Neural cell (in vitro differentiated cells): Measurements from ENCODE around the gene CYP46A1. TPM values are rescaled to one million over a fixed set of nuclear protein-coding genes. Genes with fewer than 3 reads are reported as not detected.

Experiments used
- H2AFZ ChIP-seq: fragments of 200-600, 300-800 bp; sonication (generic), shearing (Covaris generic); 2 replicates; pipeline ENCODE4 v1.6.0; 2014; ENCODE audit warnings: low read depth, mild to moderate bottlenecking, antibody characterized with exemption, low read length, moderate library complexity
- H3F3A ChIP-seq: fragments of 200-600 bp; shearing (Covaris generic); 2 replicates; pipeline ENCODE4 v1.6.1; 2016; ENCODE audit warnings: mild to moderate bottlenecking, moderate library complexity, mixed read lengths, antibody characterized with exemption, low read length; ENCODE audit not compliant: insufficient read depth, poor library complexity, severe bottlenecking
- H3K27ac ChIP-seq: fragments of 200-600, 300-800 bp; sonication (generic), shearing (Covaris generic); 2 replicates; pipeline ENCODE4 v1.5.1; 2014; ENCODE audit warnings: mild to moderate bottlenecking, low read length, moderate library complexity
- H3K27me3 ChIP-seq: fragments of 300-800, 200-600 bp; sonication (generic), shearing (Covaris generic); 2 replicates; pipeline ENCODE4 v1.6.0; 2014; ENCODE audit warnings: mild to moderate bottlenecking, low read depth, low read length, moderate library complexity; ENCODE audit not compliant: insufficient read depth
- H3K36me3 ChIP-seq: fragments of 300-800, 200-600 bp; sonication (generic), shearing (Covaris generic); 2 replicates; pipeline ENCODE4 v1.5.1; 2014; ENCODE audit warnings: mild to moderate bottlenecking, antibody characterized with exemption, low read length, moderate library complexity; ENCODE audit not compliant: insufficient read depth
- H3K4me2 ChIP-seq: fragments of 300-800, 200-600 bp; sonication (generic), shearing (Covaris generic); 2 replicates; pipeline ENCODE4 v1.6.0; 2014; ENCODE audit warnings: mild to moderate bottlenecking, low read length
- H3K4me3 ChIP-seq: fragments of 300-800, 200-600 bp; sonication (generic), shearing (Covaris generic); 2 replicates; pipeline ENCODE4 v1.5.1; 2014; ENCODE audit warnings: mild to moderate bottlenecking, low read length, moderate library complexity
- H3K79me2 ChIP-seq: fragments of 200-600 bp; shearing (Covaris generic); replicated peaks from 2 replicates; pipeline ENCODE4 v1.6.0; 2014; ENCODE audit warnings: mild to moderate bottlenecking, low read length, moderate library complexity; ENCODE audit not compliant: insufficient read depth
- H3K9ac ChIP-seq: fragments of 300-800, 200-600 bp; sonication (generic), shearing (Covaris generic); 2 replicates; pipeline ENCODE4 v1.6.1; 2016; ENCODE audit warnings: mild to moderate bottlenecking, low read length, mixed read lengths
- H3K9me2 ChIP-seq: fragments of 200-600 bp; shearing (Covaris generic); 2 replicates; pipeline ENCODE4 v1.6.1; 2016; ENCODE audit warnings: mild to moderate bottlenecking, low read length, mixed read lengths; ENCODE audit not compliant: insufficient read depth
- H3K9me3 ChIP-seq: fragments of 200-600, 300-800 bp; sonication (generic), shearing (Covaris generic); 2 replicates; pipeline ENCODE4 v1.6.1; 2016; ENCODE audit warnings: mild to moderate bottlenecking, mixed run types, low read length, moderate library complexity, mixed read lengths
- H4K20me1 ChIP-seq: fragments of 200-600 bp; shearing (Covaris generic); 2 replicates; pipeline ENCODE4 v1.6.1; 2016; ENCODE audit warnings: mild to moderate bottlenecking, mixed run types; ENCODE audit not compliant: insufficient read depth
- EP300 ChIP-seq: fragments of 450-650 bp; conservative IDR thresholded peaks from 2 replicates; pipeline ENCODE4 v1.6.1; 2014; ENCODE audit warnings: antibody characterized with exemption, mild to moderate bottlenecking, moderate library complexity; ENCODE audit not compliant: poor library complexity, severe bottlenecking
- EZH2 ChIP-seq: fragments of 200-600, 300-800 bp; shearing (Covaris generic), sonication (generic); IDR thresholded peaks from 2 replicates; pipeline ENCODE4 v1.6.1; 2014; ENCODE audit warnings: antibody characterized with exemption, low read length, borderline replicate concordance, mild to moderate bottlenecking; ENCODE audit not compliant: insufficient read depth, poor library complexity, severe bottlenecking
- MXI1 ChIP-seq: fragments of 450-650 bp; conservative IDR thresholded peaks from 2 replicates; pipeline ENCODE4 v1.6.1; 2014; ENCODE audit warnings: antibody characterized with exemption, mild to moderate bottlenecking; ENCODE audit not compliant: poor library complexity, severe bottlenecking
- POLR2AphosphoS5 ChIP-seq: IDR thresholded peaks from 2 replicates; pipeline ENCODE4 v1.6.1; 2012
- RAD21 ChIP-seq: fragments of 450-650 bp; conservative IDR thresholded peaks from 2 replicates; pipeline ENCODE4 v1.6.1; 2014; ENCODE audit warnings: antibody characterized with exemption, mild to moderate bottlenecking, moderate library complexity
- SMC3 ChIP-seq: fragments of 450-650 bp; conservative IDR thresholded peaks from 2 replicates; pipeline ENCODE4 v1.6.1; 2014; ENCODE audit warnings: antibody characterized with exemption, mild to moderate bottlenecking, moderate library complexity; ENCODE audit not compliant: poor library complexity
- TAF1 ChIP-seq: IDR thresholded peaks from 2 replicates; pipeline ENCODE4 v1.6.1; 2012; ENCODE audit warnings: low read depth
- polyA plus RNA-seq: library from polyadenylated mRNA; depleted of rRNA; stranded (reverse); fragments of >200 nt; gene quantifications from 2 replicates; pipeline ENCODE4 v1.2.3, GENCODE V29; 2014
- TF ChIP-seq, protein P1 (sequence below): IDR thresholded peaks from 2 replicates; pipeline ENCODE4 v1.6.1; 2012; ENCODE audit warnings: borderline replicate concordance
- TF ChIP-seq, protein P2 (sequence below): fragments of 450-650 bp; IDR thresholded peaks from 2 replicates; pipeline ENCODE4 v1.5.1; 2014; ENCODE audit warnings: antibody characterized with exemption, mild to moderate bottlenecking, moderate library complexity; ENCODE audit not compliant: poor library complexity, severe bottlenecking

CYP46A1 gene
- polyA plus RNA-seq, 1 donor from 2014 or later: 5.4 TPM

DNA sequence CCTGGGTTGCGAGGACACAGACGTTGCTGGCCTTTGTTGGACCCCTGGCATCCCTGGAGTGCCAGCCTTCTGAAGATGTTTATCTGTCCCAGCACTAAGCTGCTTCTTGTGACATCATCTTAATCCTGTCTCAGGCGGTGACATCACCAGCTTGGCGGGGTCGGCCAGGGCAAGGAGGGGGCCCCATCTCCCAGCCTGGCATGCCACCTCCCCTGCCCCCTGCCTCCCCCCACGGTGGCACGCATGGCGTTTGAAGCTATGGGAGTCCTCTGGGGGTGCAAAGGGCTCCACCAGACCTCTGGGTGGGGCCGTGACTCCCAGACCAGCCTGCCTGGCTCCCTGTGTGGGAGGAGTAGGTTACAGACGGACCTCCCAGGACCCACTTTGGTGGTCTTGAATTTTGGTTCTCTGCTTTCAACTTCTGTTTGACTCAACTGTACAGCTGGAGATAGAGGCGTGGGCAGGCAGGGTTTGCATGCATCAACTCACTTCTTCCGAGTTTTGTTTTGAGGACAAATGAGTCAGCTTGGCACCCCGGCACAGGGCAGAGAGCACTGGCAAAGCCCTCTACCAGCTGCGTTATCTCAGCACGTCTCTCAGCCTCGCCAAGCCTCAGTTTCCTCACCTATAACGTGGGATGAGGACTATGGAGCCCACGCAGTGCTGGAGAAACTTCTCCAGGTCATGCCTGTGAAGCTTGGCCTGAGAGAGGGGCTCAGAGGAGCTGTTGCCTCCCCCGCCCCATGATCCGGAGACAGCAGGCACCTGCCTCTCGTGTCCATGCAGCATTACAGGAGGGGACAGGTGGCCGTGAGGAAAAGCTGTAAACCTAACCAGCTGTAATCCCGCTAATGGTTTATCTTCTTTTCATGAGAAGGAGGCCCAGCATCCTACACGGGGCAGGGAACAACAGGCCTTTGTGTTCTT, 70.3 kb downstream of the CYP46A1 start:
- Histone ChIP-seq H3K4me2 (no peak overlapping the region), H3K9me2 (no peaks in the 10 kb centered on the region), H3K27me3 (no peaks in the 10 kb centered on the region), H3K9me3 (no peaks in the 10 kb centered on the region), H3K9ac (no peak overlapping the region), H3K36me3 (no peaks in the 10 kb centered on the region), H4K20me1 (no peaks in the 10 kb centered on the region), H3K27ac (no peak overlapping the region), H3K4me3 (no peak overlapping the region), H3F3A (no peaks in the 10 kb centered on the region), H2AFZ (no peak overlapping the region), H3K79me2 (no peaks in the 10 kb centered on the region)
- TF ChIP-seq SMC3: no peak

DNA sequence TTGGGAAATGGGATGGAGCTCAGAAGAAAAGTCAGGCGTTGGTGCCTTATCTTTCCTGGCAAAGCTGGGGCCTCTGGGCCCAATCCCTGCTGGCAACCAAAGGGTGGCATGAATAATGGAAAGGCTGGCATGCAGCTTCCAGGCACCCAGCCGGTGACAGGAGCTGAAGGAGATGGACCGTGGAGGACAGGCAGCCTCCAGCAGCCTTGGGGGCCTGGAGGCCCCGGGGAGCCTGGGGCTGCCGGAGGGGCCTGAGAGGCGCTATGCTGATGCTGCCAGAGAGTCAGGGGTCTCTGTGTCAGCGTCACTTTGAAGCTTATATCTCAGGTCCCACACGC, 70.9 kb downstream of the CYP46A1 start:
- Histone ChIP-seq H3K9me2 (no peaks in the 10 kb centered on the region), H3K36me3 (no peaks in the 10 kb centered on the region), H2AFZ (no peak overlapping the region), H3K79me2 (no peaks in the 10 kb centered on the region), H3K27ac (no peak overlapping the region), H3K9me3 (no peaks in the 10 kb centered on the region), H4K20me1 (no peaks in the 10 kb centered on the region), H3K9ac (no peak overlapping the region), H3F3A (no peaks in the 10 kb centered on the region), H3K27me3 (no peaks in the 10 kb centered on the region), H3K4me2 (no peak overlapping the region), H3K4me3 (no peak overlapping the region)
- TF ChIP-seq, protein P1, sequence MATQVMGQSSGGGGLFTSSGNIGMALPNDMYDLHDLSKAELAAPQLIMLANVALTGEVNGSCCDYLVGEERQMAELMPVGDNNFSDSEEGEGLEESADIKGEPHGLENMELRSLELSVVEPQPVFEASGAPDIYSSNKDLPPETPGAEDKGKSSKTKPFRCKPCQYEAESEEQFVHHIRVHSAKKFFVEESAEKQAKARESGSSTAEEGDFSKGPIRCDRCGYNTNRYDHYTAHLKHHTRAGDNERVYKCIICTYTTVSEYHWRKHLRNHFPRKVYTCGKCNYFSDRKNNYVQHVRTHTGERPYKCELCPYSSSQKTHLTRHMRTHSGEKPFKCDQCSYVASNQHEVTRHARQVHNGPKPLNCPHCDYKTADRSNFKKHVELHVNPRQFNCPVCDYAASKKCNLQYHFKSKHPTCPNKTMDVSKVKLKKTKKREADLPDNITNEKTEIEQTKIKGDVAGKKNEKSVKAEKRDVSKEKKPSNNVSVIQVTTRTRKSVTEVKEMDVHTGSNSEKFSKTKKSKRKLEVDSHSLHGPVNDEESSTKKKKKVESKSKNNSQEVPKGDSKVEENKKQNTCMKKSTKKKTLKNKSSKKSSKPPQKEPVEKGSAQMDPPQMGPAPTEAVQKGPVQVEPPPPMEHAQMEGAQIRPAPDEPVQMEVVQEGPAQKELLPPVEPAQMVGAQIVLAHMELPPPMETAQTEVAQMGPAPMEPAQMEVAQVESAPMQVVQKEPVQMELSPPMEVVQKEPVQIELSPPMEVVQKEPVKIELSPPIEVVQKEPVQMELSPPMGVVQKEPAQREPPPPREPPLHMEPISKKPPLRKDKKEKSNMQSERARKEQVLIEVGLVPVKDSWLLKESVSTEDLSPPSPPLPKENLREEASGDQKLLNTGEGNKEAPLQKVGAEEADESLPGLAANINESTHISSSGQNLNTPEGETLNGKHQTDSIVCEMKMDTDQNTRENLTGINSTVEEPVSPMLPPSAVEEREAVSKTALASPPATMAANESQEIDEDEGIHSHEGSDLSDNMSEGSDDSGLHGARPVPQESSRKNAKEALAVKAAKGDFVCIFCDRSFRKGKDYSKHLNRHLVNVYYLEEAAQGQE: no peak
- TF ChIP-seq POLR2AphosphoS5 (no peak), MXI1 (no peak), RAD21 (no peak), EZH2 (no peak), EP300 (no peak), SMC3 (no peak), TAF1 (no peak)
- TF ChIP-seq, protein P2, sequence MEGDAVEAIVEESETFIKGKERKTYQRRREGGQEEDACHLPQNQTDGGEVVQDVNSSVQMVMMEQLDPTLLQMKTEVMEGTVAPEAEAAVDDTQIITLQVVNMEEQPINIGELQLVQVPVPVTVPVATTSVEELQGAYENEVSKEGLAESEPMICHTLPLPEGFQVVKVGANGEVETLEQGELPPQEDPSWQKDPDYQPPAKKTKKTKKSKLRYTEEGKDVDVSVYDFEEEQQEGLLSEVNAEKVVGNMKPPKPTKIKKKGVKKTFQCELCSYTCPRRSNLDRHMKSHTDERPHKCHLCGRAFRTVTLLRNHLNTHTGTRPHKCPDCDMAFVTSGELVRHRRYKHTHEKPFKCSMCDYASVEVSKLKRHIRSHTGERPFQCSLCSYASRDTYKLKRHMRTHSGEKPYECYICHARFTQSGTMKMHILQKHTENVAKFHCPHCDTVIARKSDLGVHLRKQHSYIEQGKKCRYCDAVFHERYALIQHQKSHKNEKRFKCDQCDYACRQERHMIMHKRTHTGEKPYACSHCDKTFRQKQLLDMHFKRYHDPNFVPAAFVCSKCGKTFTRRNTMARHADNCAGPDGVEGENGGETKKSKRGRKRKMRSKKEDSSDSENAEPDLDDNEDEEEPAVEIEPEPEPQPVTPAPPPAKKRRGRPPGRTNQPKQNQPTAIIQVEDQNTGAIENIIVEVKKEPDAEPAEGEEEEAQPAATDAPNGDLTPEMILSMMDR: no peak
